Pancreas (tissue), 10 donors: ENCODE results near the gene HLCS. TPM values are rescaled to one million over a fixed set of nuclear protein-coding genes. Genes with fewer than 3 reads are reported as not detected.

Source experiments
- ATAC-seq, 4 donors: fragments of 200-7000 bp; cut with Tn5 transposase; one replicate each; pipeline versions ENCODE4 v1.8.0 to v1.9.1; 2020; ENCODE audit warnings: mild to moderate bottlenecking in 4 of 4, moderate library complexity in 4 of 4
- DNase-seq, 6 donors: peaks; one replicate each; pipeline ENCODE4 v3.0.0-alpha.2; 2020
- FAIRE-seq: peaks from 2 replicates; lab custom pipeline; 2012; peaks lifted over from hg19 to GRCh38; lab: Jason Lieb, UNC
- H3K27ac ChIP-seq, 4 donors: fragments of 200-600 bp; sonication (generic); 1 replicate in 3 of 4; 2 replicates in 1 of 4; pipeline versions ENCODE4 v1.5.0 to v1.8.0; 2020
- H3K27me3 ChIP-seq, 4 donors: fragments of 200-600 bp; one replicate each; pipeline ENCODE4 v1.8.0; 2021
- H3K36me3 ChIP-seq, 3 donors: fragments of 200-600 bp; sonication (generic) in 1 of 3; one replicate each; pipeline versions ENCODE4 v1.5.0 to v1.8.0; 2020 to 2021
- H3K4me1 ChIP-seq, 3 donors: fragments of 200-600 bp; one replicate each; pipeline ENCODE4 v1.8.0; 2021
- H3K4me3 ChIP-seq, 4 donors: fragments of 200-600 bp; sonication (generic) in 2 of 4; one replicate each; pipeline versions ENCODE4 v1.5.0 to v1.8.0; 2020 to 2021
- H3K9me3 ChIP-seq, 4 donors: fragments of 200-600 bp; one replicate each; pipeline ENCODE4 v1.8.0; 2021
- CTCF ChIP-seq, 4 donors: fragments of 200-600 bp; sonication (generic) in 3 of 4; IDR thresholded peaks; one replicate each; pipeline versions ENCODE4 v1.5.0 to v1.8.0; 2021; ENCODE audit warnings: antibody characterized with exemption in 4 of 4
- WGBS, 2 donors: extraction: QIAGEN DNeasy Blood & Tissue Kit; methylation state at CpG; one replicate each; pipeline ENCODE4 v1.1.7; 2013; 5-methylcytosine and 5-hydroxymethylcytosine counted together
- intact Hi-C, 3 donors: fragments of 100-400 bp; cut with DNase I; formaldehyde crosslinking; loops; one replicate each; pipeline versions ENCODE4 v1.11.1 to v1.14.2; 2022
- polyA plus RNA-seq, 2 donors: library from polyadenylated mRNA; stranded (reverse); fragments of 200-250 nt; gene quantifications; one replicate each; pipeline ENCODE4 v1.2.3, GENCODE V29; 2013
- total RNA-seq, 6 donors: library from RNA; stranded (reverse); fragmentation: NEBNext Ultra II Directional in 4 of 6; extraction: Animal tissue kit (Norgen Biotek cat#: 25700) in 4 of 6; gene quantifications; one replicate each; pipeline versions ENCODE4 v1.2.1 to v1.2.4, GENCODE V29; 2021 to 2023
- donor health status: healthy with polysubstance abuse.
- donor health status: DM: no; HTN: no; CAD: no; lungs with moderate emphysema.
- donor health status: DM: no; HTN: no; CAD: no.
- donor health status: control.
- donor health status: control.
- donor health status: Bipolar disorder and iron deficiency.
- donor health status: DM: yes; HTN: yes; CAD: no.
- donor health status: DM: no; HTN: no; CAD: no.
- donor health status: DM: no; HTN: no; CAD: no.
- donor health status: DM: yes; HTN: yes; CAD: no.

The HLCS gene
- total and polyA plus RNA-seq, 8 donors, result 5.5 to 14.0 (median 11.9) TPM

GRCh38 chr21:36945496-36946138, 20.9 kb downstream of the HLCS start:
- Histone ChIP-seq H3K4me1 (no peaks in the 10 kb centered on the region), H3K4me3 (no peak overlapping the region), H3K9me3 (no peaks in the 10 kb centered on the region), H3K27ac (no peak overlapping the region), H3K36me3 (no peaks in the 10 kb centered on the region), H3K27me3 (no peaks in the 10 kb centered on the region)
- no peak for ATAC-seq
- TF ChIP-seq CTCF (IDR thresholded peaks at IDR 0.05), result no peak
- FAIRE-seq, result no peak
- intact Hi-C loops, result no loop called here
- no peak for DNase-seq
- WGBS, 2 donors, result 85 to 90% methylated on average over 6 of the region's 6 CpGs

- DNase-seq (no peak), ATAC-seq (no peak), FAIRE-seq (no peak)
- Histone ChIP-seq H3K27me3 (no peaks in the 10 kb centered on the region), H3K4me3 (no peak overlapping the region), H3K4me1 (no peaks in the 10 kb centered on the region), H3K27ac (no peak overlapping the region), H3K9me3 (no peaks in the 10 kb centered on the region), H3K36me3 (peaks cover 0 to 17% (median 11%) of the 10 kb centered on the region in 3 donors)
- no peak for TF ChIP-seq CTCF (IDR thresholded peaks at IDR 0.05)
- intact Hi-C loops, result no loop called here
- 90 to 93% methylated on average over 24 of the region's 24 CpGs for WGBS, 2 donors
Measured at GRCh38 chr21:36936361-36937135, 29.9 kb downstream of the HLCS start.

- H3K4me1 ChIP-seq, result peaks cover 0 to 5% (median 2%) of the 10 kb centered on the region in 3 donors
- H3K27ac ChIP-seq, result no peak overlapping the region
- TF ChIP-seq CTCF (IDR thresholded peaks at IDR 0.05), result no peak
- H3K27me3 ChIP-seq, result no peaks in the 10 kb centered on the region
- peak in 2 of 4 donors; percentile 37 to 42 for ATAC-seq
- no peak for DNase-seq
- intact Hi-C loops, result no loop called here
- H3K4me3 ChIP-seq, result no peak overlapping the region
- peaks cover 0 to 17% (median 11%) of the 10 kb centered on the region in 3 donors for H3K36me3 ChIP-seq
- H3K9me3 ChIP-seq, result no peaks in the 10 kb centered on the region
- 32 to 38% methylated on average over 5 of the region's 5 CpGs for WGBS, 2 donors
- no peak for FAIRE-seq
Measured at GRCh38 chr21:36934864-36935420, 31.5 kb downstream of the HLCS start.

GRCh38 chr21:36932161-36932816, 34.2 kb downstream of the HLCS start:
- intact Hi-C loops, result no loop called here
- FAIRE-seq, result no peak
- no peak for TF ChIP-seq CTCF (IDR thresholded peaks at IDR 0.05)
- H3K4me1 ChIP-seq, result peaks cover 15 to 23% (median 20%) of the 10 kb centered on the region in 3 donors
- no peak for DNase-seq
- no peak overlapping the region for H3K4me3 ChIP-seq
- ATAC-seq, result no peak
- WGBS, 2 donors, result 78 to 86% methylated on average over 3 of the region's 3 CpGs
- no peaks in the 10 kb centered on the region for H3K27me3 ChIP-seq
- H3K9me3 ChIP-seq, result no peaks in the 10 kb centered on the region
- H3K27ac ChIP-seq, result no peak overlapping the region
- peaks cover 0 to 17% (median 10%) of the 10 kb centered on the region in 3 donors for H3K36me3 ChIP-seq
